Pons (tissue), 1 donor: ENCODE measurements around the gene ACSM2B.
"Not testable (repeated sequence)": the region's sequence is repeated elsewhere in the genome, so short reads cannot be mapped to it uniquely, and the experiment has no call there.

ENCODE experiments used
- DNase-seq: peaks from one replicate; pipeline ENCODE4 v3.0.0-alpha.2; 2016; ENCODE audit warnings: low spot score

The ACSM2B gene

DNA sequence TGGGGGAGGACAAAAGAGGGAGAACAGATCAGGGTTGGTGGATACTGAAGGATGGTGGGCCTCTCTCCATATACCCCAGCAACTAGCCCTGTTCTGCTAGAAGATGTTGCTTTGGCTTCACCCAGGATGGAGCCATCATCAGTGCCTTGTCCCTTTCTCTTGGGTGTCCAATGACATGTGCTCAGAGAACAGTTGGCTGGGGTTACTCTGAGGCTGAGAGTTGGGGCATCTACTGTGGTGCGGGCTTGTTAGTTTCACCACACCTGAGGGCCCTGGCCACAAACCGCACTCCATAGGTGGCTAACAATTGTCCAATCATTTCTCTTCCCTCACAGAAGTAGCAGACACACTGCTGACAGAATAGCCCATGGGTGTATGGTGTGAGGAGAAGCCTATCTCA lies 18.9 kb upstream of the ACSM2B start:
- DNase-seq = not testable (repeated sequence)

DNA sequence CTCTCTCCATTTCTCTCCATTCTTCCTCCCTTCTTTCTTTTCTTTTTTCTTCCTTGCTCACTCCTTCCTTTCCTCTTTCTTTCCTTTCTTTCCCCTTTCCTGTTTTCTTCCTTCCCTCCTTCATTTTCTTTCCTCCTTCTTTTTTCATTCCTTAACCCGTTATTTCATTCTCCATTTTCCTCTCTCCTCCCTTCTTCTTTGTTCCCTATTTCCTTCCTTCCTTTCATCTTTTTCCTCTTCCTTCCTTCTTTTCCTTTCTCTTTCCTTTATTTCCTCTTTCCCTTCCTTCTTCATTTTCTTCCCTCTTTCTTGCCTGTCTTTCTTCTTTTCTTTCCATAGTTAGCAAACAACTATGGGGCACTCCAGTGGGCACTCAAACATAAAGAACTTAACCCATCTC lies 16.6 kb upstream of the ACSM2B start:
- not testable (repeated sequence) for DNase-seq

DNA sequence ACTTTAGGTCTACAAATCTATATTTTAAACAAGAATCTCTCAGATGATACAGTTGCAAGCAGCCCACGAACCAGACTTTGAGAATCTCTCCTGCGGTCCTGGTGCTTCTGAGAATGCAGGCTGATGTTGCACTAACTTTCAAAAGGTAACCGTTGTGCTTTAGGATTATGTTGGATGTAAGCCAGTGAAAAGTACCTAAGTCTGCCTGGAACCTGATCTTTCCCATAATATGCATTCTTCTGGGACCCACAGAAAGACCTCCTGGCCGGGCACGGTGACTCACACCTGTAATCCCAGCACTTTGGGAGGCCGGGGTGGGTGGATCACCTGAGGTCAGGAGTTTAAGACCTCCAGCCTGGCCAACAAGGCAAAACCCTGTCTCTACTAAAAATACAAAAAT lies 13.3 kb upstream of the ACSM2B start:
- DNase-seq = not testable (repeated sequence)

DNA sequence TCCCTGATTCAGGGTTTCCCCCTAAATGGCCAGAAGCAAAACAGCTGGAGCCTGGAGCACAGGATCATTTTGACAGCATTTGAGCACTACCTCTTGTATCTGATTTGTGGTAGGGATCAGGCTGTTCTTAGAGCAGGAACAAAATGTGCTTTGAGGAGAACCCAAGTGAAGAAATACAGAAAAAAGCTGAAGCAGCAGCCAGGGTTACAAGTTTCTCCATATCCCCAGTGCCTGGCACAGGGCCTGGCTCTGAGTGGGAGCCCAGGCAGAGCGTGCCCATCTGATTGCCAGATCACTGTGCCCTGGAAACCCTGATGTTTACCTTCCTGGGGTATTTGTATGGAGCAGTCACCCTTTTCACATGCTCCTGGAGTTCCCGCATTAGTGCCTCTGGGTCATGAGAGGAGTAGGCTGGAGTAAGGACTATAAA lies 11.5 kb upstream of the ACSM2B start:
- not testable (repeated sequence) for DNase-seq

DNA sequence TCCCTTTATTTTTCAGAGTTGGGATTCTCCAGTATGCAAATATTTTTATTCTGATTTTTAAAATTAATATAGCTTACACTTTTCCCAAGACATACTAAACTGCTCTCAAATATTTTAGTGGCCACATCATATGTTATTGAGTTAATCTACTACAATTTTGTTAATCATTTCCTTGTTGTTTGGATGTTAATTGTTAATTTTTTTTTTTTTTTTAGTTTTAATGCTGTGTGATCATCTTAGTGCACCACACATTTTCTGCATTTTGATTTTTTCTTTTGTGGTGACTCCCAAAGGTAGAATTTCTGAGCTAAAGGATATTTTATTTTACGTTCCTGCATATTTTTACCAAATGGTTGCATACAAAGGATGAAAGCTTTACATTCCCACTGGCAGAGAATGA lies 10.5 kb upstream of the ACSM2B start:
- not testable (repeated sequence) for DNase-seq

DNA sequence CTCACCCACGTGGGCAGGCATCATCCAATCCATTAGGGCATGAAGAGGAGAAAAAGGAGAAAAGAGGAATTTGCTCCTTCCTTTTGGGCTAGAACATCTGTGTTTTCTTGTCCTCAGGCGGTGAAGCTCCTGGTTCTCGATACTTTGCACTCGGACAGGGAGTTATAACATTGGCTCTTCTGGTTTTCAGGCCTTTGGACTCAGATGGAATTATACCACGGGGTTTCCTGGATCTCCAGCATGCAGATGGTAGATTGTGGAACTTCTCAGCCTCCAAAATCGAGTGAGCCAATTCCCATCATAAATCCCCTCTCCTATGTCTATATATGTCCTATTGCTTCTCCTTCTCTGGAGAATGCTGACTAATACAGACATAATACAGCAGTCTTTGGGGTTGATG lies 9.9 kb upstream of the ACSM2B start:
- DNase-seq = not testable (repeated sequence)

DNA sequence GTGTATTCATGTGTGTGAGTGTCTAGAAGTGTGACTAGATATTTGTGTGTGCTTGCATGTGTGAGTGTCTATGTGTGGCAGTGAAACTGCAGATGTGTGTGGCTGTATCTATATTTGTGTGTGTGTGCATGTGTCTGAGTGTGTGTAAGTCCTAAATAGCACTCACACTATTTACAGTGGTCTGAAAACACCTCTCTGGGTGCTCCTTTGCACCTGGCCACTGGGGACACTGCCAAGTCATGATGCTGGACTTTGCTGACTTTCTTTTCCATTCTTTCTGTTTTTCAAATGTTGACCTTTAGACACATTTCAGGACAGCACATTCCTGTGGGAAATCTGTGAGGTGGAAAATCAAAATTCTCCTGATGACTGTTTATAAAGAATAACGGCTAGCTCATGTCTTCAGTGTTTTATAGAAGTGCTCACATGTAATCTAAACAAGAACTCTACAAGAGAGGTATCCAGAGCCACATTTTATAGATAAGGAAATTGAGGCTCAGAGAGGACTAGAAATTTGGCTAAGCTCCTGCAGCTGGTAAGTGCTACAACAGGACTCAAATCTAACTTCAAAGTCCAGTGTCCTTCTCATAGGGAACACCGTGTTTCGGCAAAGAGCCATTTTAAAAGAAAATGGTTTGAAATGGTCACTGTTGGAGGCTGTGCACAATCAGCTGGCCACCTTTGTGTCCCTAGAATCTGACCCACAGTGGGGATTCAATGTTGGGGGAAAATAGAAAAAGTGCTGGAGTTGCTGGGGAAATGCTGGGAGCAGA lies 4.5 kb upstream of the ACSM2B start:
- not testable (repeated sequence) for DNase-seq

DNA sequence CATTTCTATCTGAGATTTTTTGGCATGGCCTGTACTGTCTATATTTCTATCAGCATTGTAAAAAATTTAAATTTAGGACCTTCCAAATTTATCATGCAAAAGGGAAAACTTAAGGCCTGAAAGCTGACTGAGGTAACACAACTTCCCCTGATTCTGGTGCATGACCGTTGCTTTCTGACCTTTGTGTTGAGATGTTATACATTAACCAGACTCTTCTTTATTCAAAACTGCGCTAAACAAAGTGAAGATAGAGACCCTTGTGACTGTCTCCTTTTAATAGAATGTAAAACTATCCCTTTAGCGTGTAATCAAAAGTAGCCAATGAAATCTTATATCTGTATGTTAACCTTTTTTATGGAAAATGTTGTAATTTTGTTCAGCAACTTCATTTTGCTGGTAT lies 1.9 kb upstream of the ACSM2B start:
- not testable (repeated sequence) for DNase-seq

DNA sequence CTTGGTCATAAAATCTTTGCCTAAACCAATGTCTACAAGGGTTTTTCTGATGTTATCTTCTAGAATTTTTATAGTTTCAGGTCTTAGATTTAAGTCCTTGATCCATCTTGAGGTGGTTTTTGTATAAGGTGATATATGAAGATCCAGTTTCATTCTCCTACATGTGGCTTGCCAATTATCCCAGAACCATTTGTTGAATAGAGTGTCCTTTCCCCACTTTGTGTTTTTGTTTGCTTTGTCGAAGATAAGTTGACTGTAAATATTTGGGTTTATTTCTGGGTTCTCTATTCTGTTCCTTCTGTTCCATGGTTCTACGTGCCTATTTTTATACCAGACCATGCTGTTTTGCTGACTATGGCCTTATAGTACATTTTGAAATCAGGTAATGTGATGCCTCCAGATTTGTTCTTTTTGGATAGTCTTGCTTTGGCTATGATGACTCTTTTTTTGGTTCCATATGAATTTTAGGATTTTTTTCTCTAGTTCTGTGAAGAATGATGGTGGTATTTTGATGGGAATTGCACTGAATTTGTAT lies 7.0 kb downstream of the ACSM2B start:
- DNase-seq = not testable (repeated sequence)

DNA sequence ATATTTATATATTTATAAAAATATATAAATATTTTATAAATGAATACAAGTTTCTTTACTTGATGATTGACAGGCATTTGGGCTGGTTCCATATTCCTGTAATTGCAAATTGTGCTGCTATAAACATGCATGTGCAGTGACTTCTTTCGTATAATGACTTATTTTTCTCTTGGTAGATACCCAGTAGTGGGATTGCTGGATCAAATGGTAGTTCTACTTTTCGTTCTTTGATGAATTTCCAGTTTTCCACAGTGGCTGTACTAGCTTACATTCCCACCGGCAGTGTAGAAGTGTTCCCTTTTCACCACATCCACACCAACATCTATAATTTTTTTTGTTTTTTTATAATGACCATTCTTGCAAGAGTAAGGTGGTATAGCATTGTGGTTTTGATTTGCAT lies 7.8 kb downstream of the ACSM2B start:
- DNase-seq = no peak

DNA sequence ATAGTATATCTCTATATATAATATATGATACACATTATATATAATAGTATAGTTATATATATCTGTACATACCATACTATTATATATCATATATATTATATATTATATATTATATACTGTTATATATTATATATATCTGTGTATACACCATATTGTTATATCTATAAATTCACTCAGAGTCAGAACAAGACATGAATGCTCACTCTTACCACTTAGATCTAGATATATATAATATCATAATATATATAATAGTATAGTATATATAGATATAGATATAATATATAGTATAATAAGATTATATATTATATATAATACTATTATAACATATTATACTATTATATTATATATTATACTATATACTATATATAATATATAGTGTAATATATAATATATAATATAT lies 9.3 kb downstream of the ACSM2B start:
- DNase-seq = no peak

DNA sequence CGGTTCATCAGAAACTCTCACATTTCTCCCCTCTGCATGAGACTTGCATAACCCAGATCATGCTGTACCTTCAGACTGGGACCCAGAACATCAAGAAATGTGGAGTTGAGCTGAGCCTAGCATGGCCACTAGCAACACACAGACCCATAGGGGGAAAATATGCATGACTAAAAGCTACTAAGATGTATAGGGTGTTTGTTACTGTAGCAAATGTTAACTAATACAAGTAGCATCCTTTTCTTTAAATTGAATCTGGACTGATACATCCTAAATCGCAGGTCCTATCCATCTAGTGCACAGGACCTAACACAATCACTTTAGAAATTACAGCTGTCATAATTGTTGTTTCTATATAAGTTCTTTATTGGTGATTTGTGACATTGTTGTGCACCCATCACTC lies 10.8 kb downstream of the ACSM2B start:
- DNase-seq = not testable (repeated sequence)

DNA sequence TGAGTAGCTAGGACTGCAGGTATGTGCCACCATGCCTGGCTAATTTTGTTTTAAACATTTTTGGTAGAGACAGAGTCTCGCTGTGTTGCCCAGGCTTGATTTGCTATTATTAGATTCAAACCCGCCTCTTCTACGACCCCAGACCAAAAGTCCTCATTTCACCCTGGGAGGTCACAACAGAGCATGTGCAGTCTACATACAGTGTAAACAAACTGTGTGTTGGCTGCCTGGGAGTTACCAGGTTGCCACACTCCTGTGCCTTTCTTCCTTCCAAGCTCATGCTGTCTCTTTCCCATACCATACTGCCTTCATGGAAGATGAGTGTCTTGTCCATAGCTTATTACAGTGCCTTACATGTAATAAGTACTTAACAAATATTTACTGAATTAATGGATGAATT lies 11.9 kb downstream of the ACSM2B start:
- DNase-seq = not testable (repeated sequence)

DNA sequence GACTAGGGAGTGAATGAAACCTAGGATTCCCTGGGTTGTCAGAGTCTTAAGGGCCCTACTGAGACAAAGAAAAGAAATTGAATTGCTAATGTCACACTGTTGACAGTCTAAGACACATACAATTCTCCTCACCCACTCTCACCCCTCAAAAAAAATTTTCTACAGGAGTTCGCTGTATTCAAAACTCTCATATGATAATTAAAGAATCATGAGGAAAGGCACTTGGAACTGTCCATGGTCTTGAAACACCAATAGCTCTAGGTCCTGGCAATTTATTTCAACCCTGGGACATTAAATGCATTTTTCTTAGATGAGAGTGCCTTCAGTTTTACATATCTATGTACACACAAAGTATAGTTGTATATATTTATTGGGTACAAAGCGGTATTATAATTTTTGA lies 20.5 kb downstream of the ACSM2B start:
- not testable (repeated sequence) for DNase-seq

DNA sequence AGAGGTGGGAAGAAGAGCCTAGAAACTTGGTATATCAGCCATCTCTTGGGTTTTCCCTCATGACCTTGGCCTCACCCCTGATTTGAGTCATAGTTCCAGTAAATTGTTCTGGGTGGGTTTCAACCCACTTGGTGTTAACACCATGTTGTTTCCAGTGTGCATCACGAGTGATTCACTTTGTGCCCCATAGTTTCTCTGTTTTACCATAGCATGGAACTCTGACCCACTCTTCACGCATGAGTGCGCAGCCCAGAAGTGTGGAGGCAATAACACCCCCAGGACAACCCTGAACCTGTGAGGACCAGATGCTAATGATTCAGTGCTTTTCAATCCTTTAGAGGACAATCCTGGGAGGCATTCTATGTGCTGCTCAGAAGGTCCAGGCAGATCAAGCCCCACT lies 21.5 kb downstream of the ACSM2B start:
- DNase-seq = not testable (repeated sequence)

DNA sequence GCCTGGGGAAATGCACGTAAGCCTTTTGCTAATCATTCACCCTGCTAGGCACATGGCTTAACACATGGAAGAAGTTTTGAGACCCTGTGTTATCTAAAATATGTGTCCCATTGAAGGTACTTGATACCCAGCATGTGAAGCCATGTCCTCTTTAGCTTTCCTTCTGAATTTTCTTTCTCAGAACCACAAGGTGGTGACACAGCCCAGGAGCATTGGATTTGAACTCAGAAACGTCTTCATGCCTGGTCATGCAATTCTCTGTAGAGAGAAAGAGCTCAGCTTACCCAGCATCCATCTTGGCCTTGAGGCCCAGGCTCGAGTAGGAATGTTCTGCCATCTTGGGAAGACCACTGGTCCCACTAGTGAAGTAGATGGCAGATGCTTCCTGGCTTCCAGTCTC lies 22.7 kb downstream of the ACSM2B start:
- DNase-seq = not testable (repeated sequence)

DNA sequence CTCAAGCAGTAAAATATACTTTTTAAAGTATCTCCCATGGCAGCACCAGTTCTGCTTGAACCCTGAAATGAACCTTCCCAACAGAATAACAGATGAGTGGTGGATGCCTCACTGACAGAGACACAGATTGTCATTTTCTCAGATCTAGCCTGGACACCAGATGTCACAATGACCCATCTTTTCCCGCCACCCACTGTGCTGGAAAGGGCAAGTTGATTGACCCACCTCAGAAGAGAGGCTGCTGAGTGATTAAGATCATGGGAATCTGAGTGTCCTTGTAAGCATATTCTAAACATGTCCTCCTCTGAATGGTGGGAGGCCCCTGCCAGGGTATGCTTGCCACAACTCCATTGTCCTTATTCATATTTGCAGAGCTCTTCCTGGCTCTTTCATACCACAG lies 29.2 kb downstream of the ACSM2B start:
- not testable (repeated sequence) for DNase-seq

DNA sequence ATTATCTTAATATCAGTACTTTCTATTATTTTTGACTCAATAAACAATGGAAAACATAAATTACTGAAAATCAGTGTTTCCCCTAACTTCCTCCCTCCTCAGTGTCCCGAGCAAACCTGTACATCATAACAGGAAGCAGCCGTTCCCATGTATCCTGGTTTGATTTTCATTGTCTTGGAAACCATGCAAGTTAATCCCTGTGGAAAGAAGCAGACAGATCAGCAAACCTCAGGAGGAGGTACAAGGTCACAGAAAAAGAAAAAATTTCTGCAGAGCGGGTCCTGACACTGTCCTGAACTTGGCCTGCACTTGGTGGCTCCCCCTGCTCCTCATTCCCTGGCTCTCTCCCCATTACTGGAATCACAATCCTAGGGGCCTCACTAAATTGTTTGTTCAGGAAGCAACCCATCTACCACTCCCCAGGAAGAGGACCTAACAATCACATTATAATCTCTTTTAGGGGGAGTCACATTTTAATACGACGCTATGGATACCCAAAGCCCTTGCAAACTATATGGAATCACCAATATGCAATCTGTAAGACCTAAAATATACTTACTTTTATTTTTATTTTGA lies 29.8 kb downstream of the ACSM2B start:
- not testable (repeated sequence) for DNase-seq

DNA sequence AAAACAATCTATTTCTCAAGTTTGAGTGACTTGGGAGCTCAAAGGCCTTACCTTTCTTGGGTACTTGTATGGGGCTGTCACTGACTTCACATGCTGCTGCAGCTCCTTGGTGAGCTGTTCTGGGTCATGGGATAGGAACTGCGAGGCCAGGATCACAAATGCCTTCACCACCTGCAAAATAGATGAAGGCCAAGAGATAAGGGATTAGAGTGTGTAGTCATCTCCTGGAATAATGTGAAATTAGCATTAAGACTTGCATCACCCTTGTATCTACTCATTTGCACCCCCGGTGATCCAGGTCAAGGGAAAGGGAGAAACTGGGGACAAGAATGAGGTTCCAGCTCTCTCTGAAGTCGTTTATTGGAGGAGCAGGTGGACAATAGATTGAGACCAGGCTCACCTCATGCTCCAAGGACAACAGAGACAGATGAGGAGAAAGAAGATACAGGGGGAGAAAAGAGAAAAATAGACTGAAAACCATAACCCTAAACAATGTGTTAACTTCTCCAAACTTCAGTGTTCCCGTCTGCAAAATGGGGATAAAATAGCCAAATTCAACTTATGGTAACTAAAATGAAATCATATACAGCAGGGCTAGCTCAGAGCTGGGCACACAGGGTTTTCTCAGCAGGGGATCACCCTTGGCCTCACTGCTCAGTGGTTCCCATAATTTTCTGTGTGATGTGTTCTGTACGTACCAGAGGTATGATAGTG lies 35.4 kb downstream of the ACSM2B start:
- DNase-seq = not testable (repeated sequence)

DNA sequence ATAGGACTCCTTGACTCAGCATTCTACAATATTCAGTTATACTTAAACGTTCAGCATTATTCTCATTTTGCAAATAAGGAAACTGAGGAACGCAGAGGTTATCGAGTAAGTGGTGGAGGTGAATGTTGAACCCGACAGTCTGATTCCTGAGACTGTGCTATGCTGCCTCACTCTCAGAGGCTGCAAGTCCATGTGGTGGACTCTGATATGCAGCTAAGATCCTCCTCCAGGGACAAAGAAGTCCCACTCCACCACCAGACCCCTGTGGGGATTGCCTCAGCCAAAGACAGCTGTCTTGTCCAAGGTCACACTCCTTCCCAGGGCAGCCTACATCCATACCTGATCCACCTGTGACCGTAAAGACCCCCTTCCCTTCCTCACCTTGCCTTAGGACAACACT lies 37.5 kb downstream of the ACSM2B start:
- DNase-seq = no peak

DNA sequence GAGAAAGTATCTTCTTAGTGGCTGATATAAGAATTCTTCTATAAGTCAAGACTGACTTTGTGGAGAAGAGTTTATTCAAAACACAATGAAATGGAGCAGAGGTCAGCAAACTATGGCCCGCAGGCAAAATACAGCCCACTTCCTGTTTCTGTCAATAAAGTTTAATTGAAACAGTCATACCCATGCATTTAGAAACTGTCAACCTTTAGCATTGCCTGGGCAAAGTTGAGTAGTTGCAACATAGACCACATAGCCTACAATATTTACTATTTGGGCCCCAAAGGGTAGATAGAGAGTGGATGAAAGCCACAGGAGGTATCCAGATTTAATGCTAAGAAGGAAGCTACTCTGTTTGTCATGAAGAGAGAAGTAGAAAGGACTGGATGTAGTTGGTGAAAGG lies 38.0 kb downstream of the ACSM2B start:
- DNase-seq = no peak

DNA sequence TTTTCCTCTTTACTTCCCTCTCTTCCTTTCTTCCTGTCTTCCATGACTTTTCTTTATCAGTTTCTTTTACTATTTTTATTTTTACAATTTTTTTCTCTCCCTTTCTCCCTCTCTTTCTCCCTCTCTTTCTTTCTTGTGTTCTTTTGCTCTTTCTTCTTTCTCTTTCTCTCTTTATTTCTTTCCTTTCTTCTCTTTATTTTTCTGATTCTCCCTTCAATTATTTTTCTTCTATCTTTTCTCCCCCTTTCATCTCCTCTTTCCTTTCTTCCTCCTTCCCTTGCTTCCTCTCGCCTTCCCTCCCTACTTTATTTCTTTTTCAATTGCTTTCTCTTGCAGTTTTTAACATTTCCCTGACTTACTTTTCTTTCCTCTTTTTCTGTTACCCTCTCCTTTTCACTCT lies 39.5 kb downstream of the ACSM2B start:
- not testable (repeated sequence) for DNase-seq

DNA sequence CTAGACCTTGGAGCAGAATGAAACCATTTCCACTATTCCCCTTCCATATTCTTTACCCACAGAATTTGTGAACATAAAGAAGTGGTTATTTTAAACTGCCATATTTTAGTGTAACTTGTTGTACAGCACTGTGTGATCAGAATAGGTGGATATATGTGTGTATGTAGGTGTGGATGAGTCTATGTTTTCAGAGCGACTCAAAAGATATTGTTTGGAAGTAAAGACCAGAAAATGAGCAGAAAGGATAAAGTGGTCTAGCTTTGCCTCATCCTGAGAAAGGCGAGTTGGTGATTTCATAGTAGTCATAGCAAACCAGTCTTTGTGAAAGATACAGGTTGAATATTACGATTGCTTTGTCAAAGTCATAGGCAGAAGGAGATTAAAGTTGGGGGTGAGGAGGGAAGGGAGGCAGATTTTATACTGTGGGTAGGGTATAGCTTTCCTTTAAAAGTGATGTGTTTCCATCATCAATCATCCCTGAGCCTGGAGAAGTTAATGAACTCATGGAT lies 43.8 kb downstream of the ACSM2B start:
- not testable (repeated sequence) for DNase-seq
